ENCODE data around the gene PARD3. TPM values are rescaled to one million over a fixed set of nuclear protein-coding genes. Genes with fewer than 3 reads are reported as not detected.

The PARD3 gene
- total RNA-seq, 6 donors from 2014 or later, result 30.6 to 108 (median 50.6) TPM

DNA sequence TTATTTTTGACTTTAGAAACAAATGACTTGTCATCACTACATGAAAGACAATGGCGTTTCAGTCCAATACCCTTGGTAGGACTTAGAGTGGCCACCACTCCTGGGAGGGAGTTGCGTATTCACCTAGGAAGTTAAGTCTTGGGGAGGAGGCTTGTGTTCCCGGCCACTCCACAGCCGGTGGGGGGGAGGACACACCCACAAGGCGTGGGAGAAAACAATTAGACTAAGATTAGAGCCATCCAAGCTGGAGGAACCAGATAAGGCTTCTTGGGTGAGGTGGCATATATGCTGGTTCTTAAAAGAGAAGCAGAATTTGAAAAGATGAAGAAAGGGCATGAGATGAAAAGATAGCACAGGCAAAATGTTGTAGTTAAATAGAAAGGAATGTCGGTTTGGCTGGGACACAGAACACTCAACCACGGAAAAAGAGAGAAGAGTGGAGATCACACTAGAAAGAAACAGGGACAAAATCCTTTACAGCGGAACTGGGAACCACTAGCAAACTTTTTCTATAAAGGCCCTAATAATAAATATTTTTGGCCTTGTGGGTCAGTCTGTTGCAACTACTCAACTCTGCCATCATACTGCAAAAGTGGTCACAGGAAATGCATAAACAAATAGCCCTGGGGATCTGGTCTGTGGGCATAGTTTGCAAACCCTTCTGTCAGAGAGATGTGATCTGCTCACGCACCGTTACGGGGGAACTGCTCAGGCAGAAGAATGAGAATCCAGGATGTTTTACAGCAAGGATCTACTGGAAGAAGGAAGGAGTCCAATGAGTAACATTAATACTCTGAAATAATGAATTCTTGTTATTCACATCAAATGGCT, 651.8 kb downstream of the PARD3 start:
- WGBS, 2 donors, result 75 to 81% methylated on average over 11 of the region's 11 CpGs
- H3K27ac ChIP-seq, result no peak overlapping the region
- no peaks in the 10 kb centered on the region for H3K36me3 ChIP-seq
- ATAC-seq (ENCODE audit: low FRiP score in 2 of 2), result no peak
- H3K4me3 ChIP-seq, result no peak overlapping the region
- no peaks in the 10 kb centered on the region for H3K9me3 ChIP-seq
- H3K27me3 ChIP-seq, result no peaks in the 10 kb centered on the region
- no peaks in the 10 kb centered on the region for H3K4me1 ChIP-seq
- DNase-seq, result no peak
- TF ChIP-seq EP300 (IDR thresholded peaks at IDR 0.05) (no peak), POLR2A (IDR thresholded peaks at IDR 0.05) (no peak), POLR2AphosphoS5 (IDR thresholded peaks at IDR 0.05) (no peak)
- TF ChIP-seq, protein P1, sequence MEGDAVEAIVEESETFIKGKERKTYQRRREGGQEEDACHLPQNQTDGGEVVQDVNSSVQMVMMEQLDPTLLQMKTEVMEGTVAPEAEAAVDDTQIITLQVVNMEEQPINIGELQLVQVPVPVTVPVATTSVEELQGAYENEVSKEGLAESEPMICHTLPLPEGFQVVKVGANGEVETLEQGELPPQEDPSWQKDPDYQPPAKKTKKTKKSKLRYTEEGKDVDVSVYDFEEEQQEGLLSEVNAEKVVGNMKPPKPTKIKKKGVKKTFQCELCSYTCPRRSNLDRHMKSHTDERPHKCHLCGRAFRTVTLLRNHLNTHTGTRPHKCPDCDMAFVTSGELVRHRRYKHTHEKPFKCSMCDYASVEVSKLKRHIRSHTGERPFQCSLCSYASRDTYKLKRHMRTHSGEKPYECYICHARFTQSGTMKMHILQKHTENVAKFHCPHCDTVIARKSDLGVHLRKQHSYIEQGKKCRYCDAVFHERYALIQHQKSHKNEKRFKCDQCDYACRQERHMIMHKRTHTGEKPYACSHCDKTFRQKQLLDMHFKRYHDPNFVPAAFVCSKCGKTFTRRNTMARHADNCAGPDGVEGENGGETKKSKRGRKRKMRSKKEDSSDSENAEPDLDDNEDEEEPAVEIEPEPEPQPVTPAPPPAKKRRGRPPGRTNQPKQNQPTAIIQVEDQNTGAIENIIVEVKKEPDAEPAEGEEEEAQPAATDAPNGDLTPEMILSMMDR (IDR thresholded peaks at IDR 0.05), result no peak

- Histone ChIP-seq H3K9me3 (no peaks in the 10 kb centered on the region), H3K4me1 (peaks cover 0 to 5% (median 2%) of the 10 kb centered on the region in 4 donors), H3K27ac (no peak overlapping the region), H3K27me3 (no peaks in the 10 kb centered on the region), H3K36me3 (no peaks in the 10 kb centered on the region), H3K4me3 (no peak overlapping the region)
- TF ChIP-seq POLR2A (IDR thresholded peaks at IDR 0.05), result no peak
- no peak for TF ChIP-seq EP300 (IDR thresholded peaks at IDR 0.05)
- TF ChIP-seq POLR2AphosphoS5 (IDR thresholded peaks at IDR 0.05), result no peak
- TF ChIP-seq, protein P1 (IDR thresholded peaks at IDR 0.05), result no peak
- no peak for DNase-seq
- 79 to 83% methylated on average over 7 of the region's 7 CpGs for WGBS, 2 donors
- no peak for ATAC-seq (ENCODE audit: low FRiP score in 2 of 2)
These were observed 653.2 kb downstream of the PARD3 start for GRCh38 chr10:34161777-34162370.

DNA sequence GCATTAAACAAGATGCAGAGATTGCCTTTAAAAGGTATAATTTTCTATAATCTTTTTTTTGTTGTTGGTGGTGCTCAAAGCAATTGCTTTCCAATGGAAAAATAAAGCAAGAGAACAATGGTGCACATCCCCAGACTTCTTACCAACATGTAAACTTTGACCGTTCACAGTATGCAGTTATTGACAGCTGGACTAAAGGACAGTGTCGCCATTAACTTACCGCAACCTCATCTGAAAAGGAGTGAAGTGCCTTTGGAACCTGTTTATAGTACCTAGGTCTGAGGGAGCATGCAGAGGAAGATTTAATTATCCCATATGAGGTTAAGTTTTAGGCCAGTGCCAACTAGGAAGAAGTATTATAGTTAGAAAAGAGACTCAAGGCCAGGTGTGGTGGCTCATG, 654.5 kb downstream of the PARD3 start:
- Histone ChIP-seq H3K4me1 (peaks cover 0 to 5% (median 2%) of the 10 kb centered on the region in 4 donors), H3K27ac (no peak overlapping the region), H3K27me3 (no peaks in the 10 kb centered on the region), H3K9me3 (no peaks in the 10 kb centered on the region), H3K36me3 (no peaks in the 10 kb centered on the region), H3K4me3 (no peak overlapping the region)
- DNase-seq, result no peak
- no peak for ATAC-seq (ENCODE audit: low FRiP score in 2 of 2)
- WGBS, 2 donors, result 98 to 100% methylated on average over 3 of the region's 3 CpGs
- TF ChIP-seq POLR2AphosphoS5 (IDR thresholded peaks at IDR 0.05), result no peak
- TF ChIP-seq, protein P1 (IDR thresholded peaks at IDR 0.05), result no peak

GRCh38 chr10:34157501-34157900, 657.6 kb downstream of the PARD3 start:
- ATAC-seq (ENCODE audit: low FRiP score in 2 of 2) (no peak), DNase-seq (no peak)
- Histone ChIP-seq H3K4me1 (peaks cover 0 to 5% (median 2%) of the 10 kb centered on the region in 4 donors), H3K27me3 (no peaks in the 10 kb centered on the region), H3K4me3 (no peak overlapping the region), H3K36me3 (no peaks in the 10 kb centered on the region), H3K9me3 (no peaks in the 10 kb centered on the region), H3K27ac (no peak overlapping the region)
- TF ChIP-seq EP300 (IDR thresholded peaks at IDR 0.05) (no peak), POLR2A (IDR thresholded peaks at IDR 0.05) (no peak), POLR2AphosphoS5 (IDR thresholded peaks at IDR 0.05) (no peak)
- TF ChIP-seq, protein P1 (IDR thresholded peaks at IDR 0.05), result no peak
- 77 to 89% methylated on average over 1 of the region's 1 CpG for WGBS, 2 donors
